SU-DHL-6 (cell line): ENCODE results near the gene GAS7.

Experiments
- H2AFZ ChIP-seq: fragments of 200-600 bp; sonication (generic); 2 replicates; pipeline ENCODE4 v1.6.1; 2014; ENCODE audit warnings: low read depth, mild to moderate bottlenecking, moderate library complexity, mixed read lengths, antibody characterized with exemption, low read length; ENCODE audit not compliant: severe bottlenecking
- H3F3A ChIP-seq: fragments of 200-600 bp; shearing (Covaris generic); 2 replicates; pipeline ENCODE4 v1.6.0; 2016; ENCODE audit warnings: antibody characterized with exemption, mild to moderate bottlenecking; ENCODE audit not compliant: insufficient read depth
- H3K27ac ChIP-seq: fragments of 200-600 bp; sonication (generic); 2 replicates; pipeline ENCODE4 v1.5.1; 2016; ENCODE audit warnings: low read depth, mild to moderate bottlenecking, low read length, moderate library complexity, mixed read lengths
- H3K27me3 ChIP-seq: fragments of 200-600 bp; sonication (generic), shearing (Covaris generic); 2 replicates; pipeline ENCODE4 v1.6.0; 2014; ENCODE audit warnings: mild to moderate bottlenecking, low read length
- H3K36me3 ChIP-seq: fragments of 200-600 bp; sonication (generic); 2 replicates; pipeline ENCODE4 v1.6.1; 2014; ENCODE audit warnings: mild to moderate bottlenecking, low read length, mixed read lengths
- H3K4me2 ChIP-seq: fragments of 300-600, 200-600 bp; shearing (Covaris generic), sonication (generic); 2 replicates; pipeline ENCODE4 v1.6.0; 2014; ENCODE audit warnings: low read length, low read depth, mild to moderate bottlenecking; ENCODE audit not compliant: poor library complexity, severe bottlenecking
- H3K4me3 ChIP-seq: fragments of 200-600 bp; sonication (generic); 2 replicates; pipeline ENCODE4 v1.5.1; 2014; ENCODE audit warnings: antibody characterized with exemption, low read length, mild to moderate bottlenecking, mixed read lengths; ENCODE audit not compliant: insufficient read depth, poor library complexity, severe bottlenecking
- H3K79me2 ChIP-seq: fragments of 200-600 bp; sonication (generic); 2 replicates; pipeline ENCODE4 v1.6.1; 2014; ENCODE audit warnings: mild to moderate bottlenecking, low read length, moderate library complexity; ENCODE audit not compliant: insufficient read depth
- H3K9ac ChIP-seq: fragments of 200-600 bp; sonication (generic); 2 replicates; pipeline ENCODE4 v1.7.0; 2014; ENCODE audit warnings: mild to moderate bottlenecking, low read length
- H3K9me2 ChIP-seq: fragments of 200-600 bp; sonication (generic); replicated peaks from 2 replicates; pipeline ENCODE4 v1.6.1; 2014; ENCODE audit warnings: low read length; ENCODE audit not compliant: insufficient read depth
- H3K9me3 ChIP-seq: fragments of 200-600 bp; sonication (generic); 2 replicates; pipeline ENCODE4 v1.6.1; 2014; ENCODE audit warnings: low read length, mixed read lengths; ENCODE audit not compliant: insufficient read depth
- H4K20me1 ChIP-seq: fragments of 200-600 bp; sonication (generic); 2 replicates; pipeline ENCODE4 v1.6.1; 2014; ENCODE audit warnings: low read depth, mild to moderate bottlenecking, antibody characterized with exemption, low read length, moderate library complexity, mixed read lengths
- EZH2phosphoT487 ChIP-seq: fragments of 200-600 bp; sonication (generic), shearing (Covaris generic); conservative IDR thresholded peaks from 2 replicates; pipeline ENCODE4 v1.6.1; 2018; ENCODE audit warnings: mild to moderate bottlenecking, antibody characterized with exemption, low read length, moderate library complexity, mixed read lengths
- TF ChIP-seq, protein P1 (sequence below): fragments of 200-600 bp; sonication (generic); IDR thresholded peaks from one replicate; pipeline ENCODE4 v1.5.1; 2017; ENCODE audit warnings: antibody characterized with exemption, mild to moderate bottlenecking, low read length, moderate library complexity; ENCODE audit not compliant: insufficient read depth, poor library complexity, severe bottlenecking

Gene GAS7

DNA sequence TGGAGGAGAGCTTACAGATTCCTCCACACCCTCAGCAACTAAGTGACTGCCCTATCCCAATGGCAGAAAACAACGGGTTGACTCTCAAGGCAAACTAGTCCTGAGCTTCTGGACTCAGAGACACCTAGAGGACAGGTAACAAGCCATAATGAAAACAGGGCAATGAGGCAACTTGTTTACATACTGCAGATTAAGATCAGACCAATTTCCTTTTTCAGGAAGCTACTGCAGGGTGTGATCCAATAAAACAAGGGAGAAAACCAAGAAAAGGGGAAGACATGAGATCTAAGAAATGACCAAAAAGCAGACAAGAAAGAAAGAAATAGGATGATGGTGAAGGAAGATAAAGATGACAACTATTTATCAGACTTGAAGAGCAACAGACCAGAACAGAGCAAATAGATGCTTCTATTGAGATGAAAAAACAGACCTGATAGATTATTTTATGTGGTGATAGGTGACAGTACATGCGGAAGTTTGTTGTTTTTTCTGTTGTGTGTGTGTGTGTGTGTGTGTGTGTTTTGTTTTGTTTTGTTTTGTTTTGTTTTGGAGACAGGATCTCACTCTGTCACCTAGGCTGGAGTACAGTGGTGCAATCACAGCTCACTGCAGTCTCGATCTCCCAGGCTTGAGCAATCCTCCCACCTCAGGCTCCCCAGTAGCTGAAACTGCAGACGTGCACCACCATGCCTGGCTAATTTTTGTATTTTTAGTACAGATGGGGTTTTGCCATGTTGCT is 120.7 kb downstream of the GAS7 start:
- Histone ChIP-seq H3K9me3 (0 out of 2 replicates have a peak, but pooled peaks cover 3% of the 10 kb centered on the region), H3K36me3 (no peaks in the 10 kb centered on the region), H3K4me2 (no peak overlapping the region), H3K4me3 (no peak overlapping the region), H4K20me1 (no peaks in the 10 kb centered on the region), H3K27ac (no peak overlapping the region), H3K9me2 (no peaks in the 10 kb centered on the region), H3K27me3 (no peaks in the 10 kb centered on the region; the same call in 1 of the 2 replicates), H2AFZ (no peak overlapping the region), H3K9ac (no peak overlapping the region), H3K79me2 (no peaks in the 10 kb centered on the region), H3F3A (no peaks in the 10 kb centered on the region)
- TF ChIP-seq, protein P1, sequence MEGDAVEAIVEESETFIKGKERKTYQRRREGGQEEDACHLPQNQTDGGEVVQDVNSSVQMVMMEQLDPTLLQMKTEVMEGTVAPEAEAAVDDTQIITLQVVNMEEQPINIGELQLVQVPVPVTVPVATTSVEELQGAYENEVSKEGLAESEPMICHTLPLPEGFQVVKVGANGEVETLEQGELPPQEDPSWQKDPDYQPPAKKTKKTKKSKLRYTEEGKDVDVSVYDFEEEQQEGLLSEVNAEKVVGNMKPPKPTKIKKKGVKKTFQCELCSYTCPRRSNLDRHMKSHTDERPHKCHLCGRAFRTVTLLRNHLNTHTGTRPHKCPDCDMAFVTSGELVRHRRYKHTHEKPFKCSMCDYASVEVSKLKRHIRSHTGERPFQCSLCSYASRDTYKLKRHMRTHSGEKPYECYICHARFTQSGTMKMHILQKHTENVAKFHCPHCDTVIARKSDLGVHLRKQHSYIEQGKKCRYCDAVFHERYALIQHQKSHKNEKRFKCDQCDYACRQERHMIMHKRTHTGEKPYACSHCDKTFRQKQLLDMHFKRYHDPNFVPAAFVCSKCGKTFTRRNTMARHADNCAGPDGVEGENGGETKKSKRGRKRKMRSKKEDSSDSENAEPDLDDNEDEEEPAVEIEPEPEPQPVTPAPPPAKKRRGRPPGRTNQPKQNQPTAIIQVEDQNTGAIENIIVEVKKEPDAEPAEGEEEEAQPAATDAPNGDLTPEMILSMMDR, result no peak
- TF ChIP-seq EZH2phosphoT487, result no peak

DNA sequence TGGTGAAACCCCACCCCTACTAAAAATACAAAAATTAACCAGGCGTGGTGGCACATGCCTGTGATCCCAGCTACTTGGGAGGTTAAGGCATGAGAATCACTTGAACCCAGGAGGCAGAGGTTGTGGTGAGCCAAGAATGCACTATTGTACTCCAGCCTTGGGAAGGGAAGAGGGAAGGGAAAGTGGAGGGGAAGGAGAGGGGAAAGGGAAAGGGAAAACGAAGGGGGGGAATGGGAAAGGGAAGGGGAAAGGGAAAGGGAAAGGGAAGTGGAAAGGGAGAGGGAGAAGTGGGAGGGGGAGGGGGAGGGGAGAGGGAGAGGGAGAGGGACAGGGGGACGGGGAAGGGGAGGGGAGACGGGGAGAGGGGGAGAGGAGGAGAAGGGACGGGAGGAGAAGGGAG is 122.5 kb downstream of the GAS7 start:
- H2AFZ ChIP-seq, result no peak overlapping the region
- H3F3A ChIP-seq, result no peaks in the 10 kb centered on the region
- H3K79me2 ChIP-seq, result no peaks in the 10 kb centered on the region
- no peak overlapping the region for H3K4me2 ChIP-seq
- no peaks in the 10 kb centered on the region for H3K9me2 ChIP-seq
- H3K9me3 ChIP-seq, result no peaks in the 10 kb centered on the region
- no peak overlapping the region for H3K9ac ChIP-seq
- H4K20me1 ChIP-seq, result no peaks in the 10 kb centered on the region
- no peaks in the 10 kb centered on the region for H3K36me3 ChIP-seq
- no peak overlapping the region for H3K27ac ChIP-seq
- H3K27me3 ChIP-seq, result no peaks in the 10 kb centered on the region; the same call in 1 of the 2 replicates
- TF ChIP-seq EZH2phosphoT487, result no peak
- H3K4me3 ChIP-seq, result no peak overlapping the region

DNA sequence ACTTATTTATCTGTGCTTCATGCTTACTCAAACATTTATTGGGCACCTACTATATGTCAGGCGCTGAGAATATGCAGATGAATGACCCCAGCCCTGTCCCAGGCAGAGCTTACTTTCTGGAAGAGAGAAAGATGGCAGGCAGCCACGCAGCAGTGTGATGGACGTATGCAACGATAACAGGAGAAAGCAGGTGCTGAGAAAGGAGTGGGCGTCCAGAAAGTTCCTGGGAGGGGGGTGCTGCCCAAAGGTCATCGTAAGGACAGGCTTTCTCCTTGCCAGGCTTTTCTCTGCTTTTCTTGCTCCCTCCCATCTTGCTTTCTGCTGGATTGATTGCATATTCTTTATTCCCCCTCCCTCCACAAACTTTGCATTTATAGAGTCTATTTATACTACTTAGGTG is 124.5 kb downstream of the GAS7 start:
- TF ChIP-seq, protein P1, result no peak
- TF ChIP-seq EZH2phosphoT487, result no peak
- Histone ChIP-seq H2AFZ (no peak overlapping the region), H3K9ac (no peak overlapping the region), H3K27me3 (no peaks in the 10 kb centered on the region), H3F3A (no peaks in the 10 kb centered on the region), H3K79me2 (no peaks in the 10 kb centered on the region), H4K20me1 (no peaks in the 10 kb centered on the region), H3K9me3 (no peaks in the 10 kb centered on the region), H3K27ac (no peak overlapping the region), H3K4me2 (no peak overlapping the region), H3K4me3 (no peak overlapping the region), H3K9me2 (no peaks in the 10 kb centered on the region), H3K36me3 (no peaks in the 10 kb centered on the region)
